22Rv1 (cell line): ENCODE results near the gene ATR.

Experiments
- CTCF ChIP-seq: fragments of 450-650 bp; IDR thresholded peaks from 2 replicates; pipeline ENCODE4 v1.5.1; 2017; ENCODE audit warnings: mild to moderate bottlenecking
- ZFX ChIP-seq: fragments of 450-650 bp; IDR thresholded peaks from 2 replicates; pipeline ENCODE4 v1.6.1; 2017; ENCODE audit warnings: antibody characterized with exemption, borderline replicate concordance

DNA sequence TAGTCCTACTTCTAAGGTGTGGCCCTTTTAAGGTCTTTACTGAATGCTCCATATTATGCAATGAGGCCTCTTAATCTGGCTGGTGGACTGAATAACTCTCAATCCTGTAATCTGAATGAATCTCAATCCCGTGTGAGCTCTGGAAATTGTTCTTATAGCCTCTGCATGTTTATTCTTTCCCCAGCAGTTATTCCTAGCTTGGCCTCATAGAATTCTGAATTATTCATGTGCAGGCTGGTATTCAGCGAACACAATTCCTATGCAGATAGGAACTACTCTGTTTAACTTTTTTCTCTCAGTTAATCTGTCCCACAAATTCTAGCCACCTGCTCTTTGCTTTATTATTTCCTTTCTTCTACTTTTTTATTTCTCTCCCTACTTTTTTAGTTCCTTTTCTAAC lies 86.3 kb downstream of the ATR start:
- TF ChIP-seq CTCF (no peak), ZFX (no peak)
